ENCODE data around the gene APP.

Gene APP

DNA sequence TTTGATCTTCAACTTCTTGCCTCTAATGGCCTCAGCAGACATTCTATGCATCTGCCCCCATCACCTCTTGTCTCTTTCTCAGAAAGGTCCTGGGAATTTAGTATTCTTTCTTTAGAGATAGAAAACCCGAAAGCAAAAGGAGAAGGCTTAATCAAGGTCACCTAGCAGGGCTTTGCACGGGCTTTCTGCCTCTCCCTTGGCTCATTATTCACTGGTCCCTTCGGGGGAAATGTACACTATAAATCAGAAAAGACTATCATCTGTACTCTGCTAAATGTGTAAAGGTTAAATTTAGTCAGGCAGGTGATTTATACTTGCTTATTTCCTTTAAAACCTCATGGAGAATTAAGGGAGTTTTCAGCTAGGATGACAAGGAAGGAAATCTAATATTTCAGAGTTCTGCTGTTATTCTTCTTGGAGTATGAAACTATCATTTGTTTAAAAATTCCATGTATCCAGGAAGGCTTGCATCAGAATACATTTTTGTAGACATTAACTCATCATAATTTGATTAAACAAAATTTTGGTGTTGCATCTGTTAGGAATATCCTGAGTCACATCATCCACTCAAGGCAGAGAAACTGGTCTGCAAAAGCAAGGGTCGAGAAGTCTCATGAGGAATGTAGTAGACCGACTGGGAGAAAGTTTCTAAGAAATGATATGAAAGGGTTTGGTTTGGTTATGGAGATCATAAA is 311.2 kb downstream of the APP start:
- Histone ChIP-seq H3K36me3 (ENCODE audit: control insufficient read depth in 2 of 2, insufficient read depth in 1 of 2, low read length in 2 of 2) (no peaks in the 10 kb centered on the region), H3K27ac (ENCODE audit: extremely low read depth, low read depth, low read length) (no peak overlapping the region), H3K4me1 (ENCODE audit: control insufficient read depth, insufficient read depth, low read length) (no peaks in the 10 kb centered on the region), H3K4me3 (ENCODE audit: low read depth, low read length) (no peak overlapping the region), H3K9me3 (ENCODE audit: control insufficient read depth, insufficient read depth, low read depth, low read length) (no peaks in the 10 kb centered on the region)
- TF ChIP-seq, protein P1, sequence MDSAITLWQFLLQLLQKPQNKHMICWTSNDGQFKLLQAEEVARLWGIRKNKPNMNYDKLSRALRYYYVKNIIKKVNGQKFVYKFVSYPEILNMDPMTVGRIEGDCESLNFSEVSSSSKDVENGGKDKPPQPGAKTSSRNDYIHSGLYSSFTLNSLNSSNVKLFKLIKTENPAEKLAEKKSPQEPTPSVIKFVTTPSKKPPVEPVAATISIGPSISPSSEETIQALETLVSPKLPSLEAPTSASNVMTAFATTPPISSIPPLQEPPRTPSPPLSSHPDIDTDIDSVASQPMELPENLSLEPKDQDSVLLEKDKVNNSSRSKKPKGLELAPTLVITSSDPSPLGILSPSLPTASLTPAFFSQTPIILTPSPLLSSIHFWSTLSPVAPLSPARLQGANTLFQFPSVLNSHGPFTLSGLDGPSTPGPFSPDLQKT (IDR thresholded peaks at IDR 0.05; ENCODE audit: borderline replicate concordance, low read depth, low read length): no peak
- TF ChIP-seq, protein P2, sequence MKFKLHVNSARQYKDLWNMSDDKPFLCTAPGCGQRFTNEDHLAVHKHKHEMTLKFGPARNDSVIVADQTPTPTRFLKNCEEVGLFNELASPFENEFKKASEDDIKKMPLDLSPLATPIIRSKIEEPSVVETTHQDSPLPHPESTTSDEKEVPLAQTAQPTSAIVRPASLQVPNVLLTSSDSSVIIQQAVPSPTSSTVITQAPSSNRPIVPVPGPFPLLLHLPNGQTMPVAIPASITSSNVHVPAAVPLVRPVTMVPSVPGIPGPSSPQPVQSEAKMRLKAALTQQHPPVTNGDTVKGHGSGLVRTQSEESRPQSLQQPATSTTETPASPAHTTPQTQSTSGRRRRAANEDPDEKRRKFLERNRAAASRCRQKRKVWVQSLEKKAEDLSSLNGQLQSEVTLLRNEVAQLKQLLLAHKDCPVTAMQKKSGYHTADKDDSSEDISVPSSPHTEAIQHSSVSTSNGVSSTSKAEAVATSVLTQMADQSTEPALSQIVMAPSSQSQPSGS (tag by site-specific recombination; IDR thresholded peaks at IDR 0.05; ENCODE audit: low read depth): no peak
- TF ChIP-seq ZNF366 (tag by site-specific recombination; conservative IDR thresholded peaks at IDR 0.05) (no peak), ZNF48 (tag by site-specific recombination; IDR thresholded peaks at IDR 0.05) (no peak), ZNF529 (tag by site-specific recombination; IDR thresholded peaks at IDR 0.05; ENCODE audit: insufficient replicate concordance) (no peak), ZBTB7A (tag by site-specific recombination; IDR thresholded peaks at IDR 0.05; ENCODE audit: low read depth) (no peak), ZNF335 (tag by site-specific recombination; conservative IDR thresholded peaks at IDR 0.05) (no peak), SCRT1 (tag by site-specific recombination; IDR thresholded peaks at IDR 0.05; ENCODE audit: borderline replicate concordance) (no peak)
- ChIA-PET POLR2A (no interaction called here), CTCF (interaction anchor here (1.4 to 1.6 kb wide), 3 partner anchors 13 to 243 kb away, joined by 4 to 6 read pairs (median 5); no protein-coding TSS in a partner anchor)

DNA sequence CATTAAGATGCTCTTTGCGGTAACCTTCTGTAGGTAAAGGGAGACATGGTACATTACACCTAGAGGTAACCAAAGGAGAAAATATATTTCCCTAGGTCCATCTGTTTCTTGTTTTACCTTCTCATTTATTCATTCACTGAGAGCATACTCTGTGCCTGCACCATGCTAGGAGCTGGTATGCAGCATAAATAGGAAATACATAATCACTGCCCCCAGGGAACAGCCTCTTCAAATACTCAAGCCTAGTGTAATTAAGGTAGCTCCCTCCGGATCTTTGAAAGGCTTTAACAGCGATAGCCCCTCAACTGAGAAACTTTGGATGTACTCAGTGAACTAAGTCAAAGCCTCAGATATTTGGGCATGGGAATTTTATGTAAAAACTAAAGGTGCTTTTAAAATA is 312.2 kb downstream of the APP start:
- no peaks in the 10 kb centered on the region for H3K36me3 ChIP-seq (ENCODE audit: control insufficient read depth in 2 of 2, insufficient read depth in 1 of 2, low read length in 2 of 2)
- no peaks in the 10 kb centered on the region for H3K9me3 ChIP-seq (ENCODE audit: control insufficient read depth, insufficient read depth, low read depth, low read length)
- ChIA-PET POLR2A (no interaction called here), CTCF (interaction anchor here (1.2 to 1.3 kb wide), 2 partner anchors 17 to 57 kb away, joined by 3 read pairs; no protein-coding TSS in a partner anchor)
- H3K27ac ChIP-seq (ENCODE audit: extremely low read depth, low read depth, low read length): no peak overlapping the region
- TF ChIP-seq ZNF600 (tag by site-specific recombination; IDR thresholded peaks at IDR 0.05): no peak
- no peak for TF ChIP-seq ZNF610 (tag by site-specific recombination; IDR thresholded peaks at IDR 0.05; ENCODE audit: borderline replicate concordance)
- TF ChIP-seq, protein P3, sequence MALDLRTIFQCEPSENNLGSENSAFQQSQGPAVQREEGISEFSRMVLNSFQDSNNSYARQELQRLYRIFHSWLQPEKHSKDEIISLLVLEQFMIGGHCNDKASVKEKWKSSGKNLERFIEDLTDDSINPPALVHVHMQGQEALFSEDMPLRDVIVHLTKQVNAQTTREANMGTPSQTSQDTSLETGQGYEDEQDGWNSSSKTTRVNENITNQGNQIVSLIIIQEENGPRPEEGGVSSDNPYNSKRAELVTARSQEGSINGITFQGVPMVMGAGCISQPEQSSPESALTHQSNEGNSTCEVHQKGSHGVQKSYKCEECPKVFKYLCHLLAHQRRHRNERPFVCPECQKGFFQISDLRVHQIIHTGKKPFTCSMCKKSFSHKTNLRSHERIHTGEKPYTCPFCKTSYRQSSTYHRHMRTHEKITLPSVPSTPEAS (tag by site-specific recombination; IDR thresholded peaks at IDR 0.05): no peak
- TF ChIP-seq ZNF660 (tag by site-specific recombination; IDR thresholded peaks at IDR 0.05): no peak
- no peak for TF ChIP-seq FEZF1 (tag by site-specific recombination; IDR thresholded peaks at IDR 0.05)
- no peak for TF ChIP-seq ZNF658 (tag by site-specific recombination; IDR thresholded peaks at IDR 0.05)
- TF ChIP-seq ZNF133 (tag by site-specific recombination; IDR thresholded peaks at IDR 0.05): no peak
- TF ChIP-seq, protein P4, sequence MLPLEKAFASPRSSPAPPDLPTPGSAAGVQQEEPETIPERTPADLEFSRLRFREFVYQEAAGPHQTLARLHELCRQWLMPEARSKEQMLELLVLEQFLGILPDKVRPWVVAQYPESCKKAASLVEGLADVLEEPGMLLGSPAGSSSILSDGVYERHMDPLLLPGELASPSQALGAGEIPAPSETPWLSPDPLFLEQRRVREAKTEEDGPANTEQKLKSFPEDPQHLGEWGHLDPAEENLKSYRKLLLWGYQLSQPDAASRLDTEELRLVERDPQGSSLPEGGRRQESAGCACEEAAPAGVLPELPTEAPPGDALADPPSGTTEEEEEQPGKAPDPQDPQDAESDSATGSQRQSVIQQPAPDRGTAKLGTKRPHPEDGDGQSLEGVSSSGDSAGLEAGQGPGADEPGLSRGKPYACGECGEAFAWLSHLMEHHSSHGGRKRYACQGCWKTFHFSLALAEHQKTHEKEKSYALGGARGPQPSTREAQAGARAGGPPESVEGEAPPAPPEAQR (tag by site-specific recombination; IDR thresholded peaks at IDR 0.05): no peak
- H3K4me3 ChIP-seq (ENCODE audit: low read depth, low read length): no peak overlapping the region
- no peaks in the 10 kb centered on the region for H3K4me1 ChIP-seq (ENCODE audit: control insufficient read depth, insufficient read depth, low read length)

Measured in HEK293 (cell line).